Mucosa of descending colon (tissue), 3 donors: ENCODE data around the gene TOP1. TPM values are rescaled to one million over a fixed set of nuclear protein-coding genes. Genes with fewer than 3 reads are reported as not detected.

Experiments
- ATAC-seq: fragments of 200-7000 bp; cut with Tn5 transposase; one replicate; pipeline ENCODE4 v1.9.1; 2020; ENCODE audit warnings: mild to moderate bottlenecking, moderate library complexity
- DNase-seq, 3 donors: peaks; one replicate each; pipeline ENCODE4 v3.0.0-alpha.2; 2020
- H3K36me3 ChIP-seq: fragments of 200-600 bp; one replicate; pipeline ENCODE4 v1.8.0; 2021; ENCODE audit warnings: low read depth, mild to moderate bottlenecking
- H3K4me1 ChIP-seq: fragments of 200-600 bp; one replicate; pipeline ENCODE4 v1.8.0; 2021; ENCODE audit warnings: low read depth, mild to moderate bottlenecking
- H3K4me3 ChIP-seq: fragments of 200-600 bp; one replicate; pipeline ENCODE4 v1.8.0; 2021; ENCODE audit warnings: mild to moderate bottlenecking
- H3K9me3 ChIP-seq: fragments of 200-600 bp; one replicate; pipeline ENCODE4 v1.8.0; 2021; ENCODE audit warnings: mild to moderate bottlenecking
- CTCF ChIP-seq: fragments of 200-600 bp; IDR thresholded peaks from one replicate; pipeline ENCODE4 v1.8.0; 2022; ENCODE audit warnings: antibody characterized with exemption, mild to moderate bottlenecking
- intact Hi-C, 2 donors: fragments of 100-400 bp; cut with DNase I in 1 of 2; cut with micrococcal nuclease in 1 of 2; formaldehyde crosslinking; loops; one replicate each; pipeline versions ENCODE4 v1.11.0 to v1.11.1; 2022; cut with DNase I, micrococcal nuclease
- total RNA-seq, 3 donors: library from RNA; stranded (reverse); fragmentation: NEBNext Ultra II Directional in 2 of 3; extraction: Animal tissue kit (Norgen Biotek cat#: 25700) in 2 of 3; gene quantifications; one replicate each; pipeline versions ENCODE4 v1.2.1 to v1.2.4, GENCODE V29; 2021 to 2023
- donor health status: DM: no; HTN: no; CAD: no; lungs with moderate emphysema.
- donor health status: DM: no; HTN: no; CAD: no.
- donor health status: DM: no; HTN: yes; CAD: no.

The TOP1 gene
- total RNA-seq, 3 donors from 2014 or later = 51.8 to 60.0 (median 57.7) TPM

GRCh38 chr20:41038149-41038877 is 9.7 kb downstream of the TOP1 start:
- no peaks in the 10 kb centered on the region for H3K9me3 ChIP-seq
- no peak overlapping the region for H3K4me3 ChIP-seq
- TF ChIP-seq CTCF = no peak
- ATAC-seq = no peak
- H3K36me3 ChIP-seq = no peaks in the 10 kb centered on the region
- intact Hi-C loops = no loop called here
- H3K4me1 ChIP-seq = peaks cover 28% of the 10 kb centered on the region
- no peak for DNase-seq

GRCh38 chr20:41038878-41039404 is 10.3 kb downstream of the TOP1 start:
- intact Hi-C loops = no loop called here
- Histone ChIP-seq H3K9me3 (no peaks in the 10 kb centered on the region), H3K4me3 (no peak overlapping the region), H3K4me1 (peaks cover 23% of the 10 kb centered on the region), H3K36me3 (no peaks in the 10 kb centered on the region)
- ATAC-seq (peak; percentile 90), DNase-seq (no peak)
- TF ChIP-seq CTCF = no peak

- peaks cover 19% of the 10 kb centered on the region for H3K4me1 ChIP-seq
- no peak overlapping the region for H3K4me3 ChIP-seq
- no peaks in the 10 kb centered on the region for H3K9me3 ChIP-seq
- DNase-seq (no peak), ATAC-seq (no peak)
- no peaks in the 10 kb centered on the region for H3K36me3 ChIP-seq
- intact Hi-C loops = no loop called here
- TF ChIP-seq CTCF = no peak
Measured at GRCh38 chr20:41040855-41041254, 12.2 kb downstream of the TOP1 start.

- DNase-seq = no peak
- no peak for TF ChIP-seq CTCF
Measured at GRCh38 chr20:41041693-41042092, 13.1 kb downstream of the TOP1 start.

GRCh38 chr20:41044409-41045062 is 15.9 kb downstream of the TOP1 start:
- TF ChIP-seq CTCF = no peak
- Histone ChIP-seq H3K9me3 (no peaks in the 10 kb centered on the region), H3K36me3 (no peaks in the 10 kb centered on the region), H3K4me3 (no peak overlapping the region), H3K4me1 (peaks cover 27% of the 10 kb centered on the region)
- intact Hi-C loops = no loop called here
- ATAC-seq (no peak), DNase-seq (no peak)

More at GRCh38 chr20:41041693-41042092, 13.1 kb downstream of the TOP1 start:
- H3K9me3 ChIP-seq = no peaks in the 10 kb centered on the region
- peaks cover 19% of the 10 kb centered on the region for H3K4me1 ChIP-seq
- no peaks in the 10 kb centered on the region for H3K36me3 ChIP-seq
- ATAC-seq = no peak
- intact Hi-C loops = no loop called here
- no peak overlapping the region for H3K4me3 ChIP-seq
